ENCODE data around the gene FLNB.

The FLNB gene

DNA sequence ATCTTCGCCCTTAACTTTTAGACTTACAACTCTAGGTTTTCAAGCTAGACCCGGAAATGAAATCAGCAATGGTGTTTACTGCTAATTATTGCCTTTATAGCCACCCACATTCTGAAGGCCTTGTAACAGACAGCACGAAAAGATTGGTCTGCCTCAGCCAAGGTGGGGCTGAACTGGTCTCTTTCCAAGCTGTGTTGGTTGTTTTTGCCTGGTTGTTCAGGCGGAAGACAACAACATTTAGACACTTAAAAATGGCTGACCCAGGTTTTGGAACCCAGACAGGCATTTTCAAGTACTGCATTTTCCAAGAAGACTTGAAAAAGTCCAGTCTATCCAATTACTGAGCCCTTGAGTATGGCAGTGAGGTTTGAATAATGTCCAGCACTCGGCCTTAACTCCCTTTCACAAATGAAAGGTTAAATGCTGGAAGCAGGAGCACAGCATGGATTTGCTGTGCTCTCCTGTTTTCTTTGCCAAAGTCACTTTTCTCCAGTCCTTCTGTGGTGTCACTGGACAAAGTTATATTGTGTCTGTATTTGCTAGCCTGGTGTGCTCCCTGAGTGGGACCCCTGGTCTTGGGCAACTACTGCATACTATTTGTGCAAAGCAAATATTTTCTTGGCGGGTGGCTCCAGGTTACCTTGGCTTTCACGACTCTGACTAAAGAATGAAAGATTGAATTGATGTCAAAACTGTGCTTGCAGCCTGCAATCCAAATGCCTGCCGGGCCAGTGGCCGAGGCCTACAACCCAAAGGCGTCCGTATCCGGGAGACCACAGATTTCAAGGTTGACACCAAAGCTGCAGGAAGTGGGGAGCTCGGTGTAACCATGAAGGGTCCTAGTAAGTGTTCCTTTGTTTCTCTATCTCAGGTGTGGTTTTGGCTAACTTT lies 93.5 kb downstream of the FLNB start:
- TF ChIP-seq, protein P1, sequence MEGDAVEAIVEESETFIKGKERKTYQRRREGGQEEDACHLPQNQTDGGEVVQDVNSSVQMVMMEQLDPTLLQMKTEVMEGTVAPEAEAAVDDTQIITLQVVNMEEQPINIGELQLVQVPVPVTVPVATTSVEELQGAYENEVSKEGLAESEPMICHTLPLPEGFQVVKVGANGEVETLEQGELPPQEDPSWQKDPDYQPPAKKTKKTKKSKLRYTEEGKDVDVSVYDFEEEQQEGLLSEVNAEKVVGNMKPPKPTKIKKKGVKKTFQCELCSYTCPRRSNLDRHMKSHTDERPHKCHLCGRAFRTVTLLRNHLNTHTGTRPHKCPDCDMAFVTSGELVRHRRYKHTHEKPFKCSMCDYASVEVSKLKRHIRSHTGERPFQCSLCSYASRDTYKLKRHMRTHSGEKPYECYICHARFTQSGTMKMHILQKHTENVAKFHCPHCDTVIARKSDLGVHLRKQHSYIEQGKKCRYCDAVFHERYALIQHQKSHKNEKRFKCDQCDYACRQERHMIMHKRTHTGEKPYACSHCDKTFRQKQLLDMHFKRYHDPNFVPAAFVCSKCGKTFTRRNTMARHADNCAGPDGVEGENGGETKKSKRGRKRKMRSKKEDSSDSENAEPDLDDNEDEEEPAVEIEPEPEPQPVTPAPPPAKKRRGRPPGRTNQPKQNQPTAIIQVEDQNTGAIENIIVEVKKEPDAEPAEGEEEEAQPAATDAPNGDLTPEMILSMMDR (conservative IDR thresholded peaks at IDR 0.05; ENCODE audit: low read depth, low read length), result no peak
- DNase-seq (ENCODE audit: low read depth), result no peak

DNA sequence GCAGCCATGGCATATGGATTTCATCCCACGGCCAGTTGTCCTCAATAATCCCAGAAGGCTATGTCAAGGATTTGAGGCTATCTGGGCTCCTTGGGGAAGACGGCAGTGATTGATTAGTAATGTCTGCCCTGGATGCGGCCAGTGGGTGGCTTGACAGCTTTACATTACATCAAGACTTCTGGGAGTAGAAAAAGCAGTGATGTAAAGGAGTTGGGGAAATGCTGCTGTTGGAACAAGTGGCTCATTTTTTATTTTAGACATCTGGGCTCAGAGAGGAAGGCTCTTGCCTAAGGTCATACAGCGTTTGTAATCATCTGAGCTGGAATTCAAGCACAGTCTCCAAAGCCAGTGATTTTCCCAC lies 94.1 kb downstream of the FLNB start:
- TF ChIP-seq, protein P1 (conservative IDR thresholded peaks at IDR 0.05; ENCODE audit: low read depth, low read length), result no peak
- no peak for DNase-seq (ENCODE audit: low read depth)
- no peak overlapping the region for H3K4me3 ChIP-seq (ENCODE audit: low read depth, low read length)

More for the DNA sequence above, 93.5 kb downstream of the FLNB start:
- no peak overlapping the region for H3K4me3 ChIP-seq (ENCODE audit: low read depth, low read length)

DNA sequence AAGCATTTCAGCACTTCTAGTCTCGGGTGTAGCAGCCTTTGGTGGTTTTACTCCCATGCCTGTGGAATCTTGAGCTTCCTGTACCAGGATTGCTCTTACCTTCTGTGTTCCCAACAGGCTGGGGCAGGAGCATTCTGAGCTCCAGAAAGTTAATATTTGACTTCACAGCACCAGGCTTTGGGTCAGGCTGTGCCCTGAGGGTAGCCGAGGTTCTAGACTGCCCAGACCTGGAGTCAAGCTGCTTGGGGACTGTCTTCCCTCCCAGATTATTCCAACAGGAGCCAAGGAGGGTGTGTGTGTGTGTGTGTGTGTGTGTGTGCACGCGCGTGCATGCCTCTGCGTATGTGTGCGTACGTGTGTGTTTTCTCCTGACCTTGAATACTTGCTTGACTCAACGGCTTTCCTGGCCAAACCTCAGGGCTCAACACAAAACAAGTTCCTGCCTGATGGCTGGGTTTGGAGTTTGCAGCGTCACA lies 94.8 kb downstream of the FLNB start:
- TF ChIP-seq, protein P1 (conservative IDR thresholded peaks at IDR 0.05; ENCODE audit: low read depth, low read length), result no peak
- no peak for DNase-seq (ENCODE audit: low read depth)
- no peak overlapping the region for H3K4me3 ChIP-seq (ENCODE audit: low read depth, low read length)

DNA sequence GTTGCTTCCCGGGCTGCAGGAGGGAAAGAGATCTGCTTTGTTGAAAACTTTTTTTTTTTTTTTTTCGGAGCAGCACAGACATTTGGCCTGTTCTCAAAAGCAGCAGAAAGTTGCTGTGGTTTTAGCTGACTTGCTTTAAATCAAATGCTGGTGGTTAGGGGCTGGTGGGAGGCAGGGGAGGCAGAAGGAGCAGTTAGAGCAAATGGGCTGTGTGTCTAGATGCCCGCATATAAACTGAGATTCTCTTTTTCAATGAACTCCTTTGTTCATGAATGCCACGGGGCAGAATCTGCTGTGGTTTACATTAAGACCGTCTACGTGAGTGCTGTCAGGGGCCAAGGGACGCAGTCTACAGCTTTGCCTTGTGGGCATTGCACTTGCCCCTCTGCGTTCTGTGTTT lies 95.9 kb downstream of the FLNB start:
- no peak overlapping the region for H3K4me3 ChIP-seq (ENCODE audit: low read depth, low read length)
- no peak for DNase-seq (ENCODE audit: low read depth)
- TF ChIP-seq, protein P1 (conservative IDR thresholded peaks at IDR 0.05; ENCODE audit: low read depth, low read length), result no peak

DNA sequence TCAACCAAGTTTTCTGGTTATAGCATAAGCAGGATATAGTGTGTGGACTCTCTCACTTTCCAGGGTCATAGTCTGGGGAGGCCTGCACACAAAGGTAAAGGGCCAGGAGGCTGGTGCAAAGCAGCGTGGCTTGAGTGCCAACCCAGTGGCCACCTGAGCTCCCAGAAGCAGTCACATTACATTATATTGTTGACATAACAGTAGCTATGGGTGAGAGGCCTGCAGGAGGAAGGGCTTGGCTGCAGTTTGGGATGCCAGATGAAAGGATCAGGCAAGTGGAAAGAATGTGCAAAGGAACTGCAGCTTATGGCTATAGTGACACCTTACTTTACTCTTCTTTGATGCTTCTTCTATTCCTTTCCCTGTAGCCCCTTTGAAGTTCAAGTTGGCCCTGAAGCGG lies 96.5 kb downstream of the FLNB start:
- TF ChIP-seq, protein P1 (conservative IDR thresholded peaks at IDR 0.05; ENCODE audit: low read depth, low read length), result no peak
- no peak for DNase-seq (ENCODE audit: low read depth)
- no peak overlapping the region for H3K4me3 ChIP-seq (ENCODE audit: low read depth, low read length)

DNA sequence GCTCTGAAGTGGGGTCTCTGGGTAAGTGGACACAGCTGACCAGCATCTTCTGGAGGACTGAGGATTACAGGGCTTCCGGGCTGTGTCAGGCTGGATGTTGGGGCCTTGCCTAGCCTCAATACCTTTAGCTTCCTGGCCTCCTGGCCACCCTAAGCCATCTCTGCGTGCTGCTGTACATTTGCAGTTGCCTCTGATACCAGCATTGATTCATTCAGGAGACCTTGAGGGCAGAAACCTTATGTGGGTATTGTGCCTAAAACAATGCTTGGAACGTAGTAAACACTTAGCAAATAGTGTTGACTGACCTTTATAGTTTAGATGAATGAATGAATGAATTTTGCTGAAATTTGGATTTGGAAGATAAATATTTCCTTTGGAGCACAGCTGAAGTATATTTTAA lies 97.0 kb downstream of the FLNB start:
- TF ChIP-seq, protein P1 (conservative IDR thresholded peaks at IDR 0.05; ENCODE audit: low read depth, low read length), result no peak
- DNase-seq (ENCODE audit: low read depth), result no peak
- H3K4me3 ChIP-seq (ENCODE audit: low read depth, low read length), result no peak overlapping the region

DNA sequence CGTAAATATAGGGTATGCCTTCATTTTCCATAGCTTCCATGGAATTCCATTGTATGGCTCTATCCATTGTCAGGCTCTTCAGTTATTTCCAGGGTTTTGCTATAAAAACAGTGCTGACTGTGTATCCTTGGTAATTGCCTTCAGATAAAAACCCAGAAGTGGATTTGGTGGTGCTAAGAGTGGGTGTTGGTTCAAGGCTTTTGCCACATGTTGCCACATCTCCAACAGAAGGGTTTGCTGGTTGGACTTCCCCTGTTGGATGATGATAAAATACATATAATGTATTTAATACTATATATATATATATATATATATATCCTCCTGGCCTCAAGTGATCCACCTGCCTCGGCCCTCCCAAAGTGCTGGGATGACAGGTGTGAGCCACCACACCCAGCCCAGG lies 97.8 kb downstream of the FLNB start:
- no peak for DNase-seq (ENCODE audit: low read depth)
- H3K4me3 ChIP-seq (ENCODE audit: low read depth, low read length), result no peak overlapping the region
- TF ChIP-seq, protein P1 (conservative IDR thresholded peaks at IDR 0.05; ENCODE audit: low read depth, low read length), result no peak

All from choroid plexus epithelial cell (primary cell).